SW480 (cell line): Measurements from ENCODE around the gene CYP2A6.
A peak's percentile ranks its signal among the peaks of the same experiment; 100 is the strongest.
"Not testable (repeated sequence)": the region's sequence is repeated elsewhere in the genome, so short reads cannot be mapped to it uniquely, and the experiment has no call there.

ENCODE experiments used
- DNase-seq: peaks from one replicate; pipeline ENCODE4 v3.0.0-alpha.2; 2016; ENCODE audit warnings: low spot score

Gene CYP2A6

DNA sequence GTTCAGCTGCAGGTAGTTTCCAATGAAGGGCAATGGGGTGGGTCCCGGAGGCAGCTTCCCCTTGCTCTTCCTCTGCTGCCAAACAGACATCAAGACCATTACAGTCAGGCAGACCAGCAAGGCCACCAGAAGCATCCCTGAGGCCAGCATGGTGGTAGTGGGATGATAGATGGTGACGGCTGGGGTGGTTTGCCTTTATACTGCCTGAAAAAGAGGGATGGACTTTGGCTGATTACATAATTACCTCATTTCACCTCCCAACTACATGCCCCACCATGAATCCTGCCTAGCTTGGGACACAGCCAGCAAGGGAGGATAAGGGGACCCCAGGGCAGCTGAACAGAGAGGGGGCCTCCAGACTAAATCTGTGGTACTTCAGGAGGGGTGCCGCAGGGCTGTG, at the start of gene CYP2A6:
CYP2A6 (minus strand) TSS at position 171 of the 400 bp plus-strand sequence; CDS start at position 150, 21 bp downstream.
- not testable (repeated sequence) for DNase-seq

- DNase-seq: not testable (repeated sequence)
These were observed 49.7 kb upstream of the CYP2A6 start for GRCh38 chr19:40899964-40900363.

DNA sequence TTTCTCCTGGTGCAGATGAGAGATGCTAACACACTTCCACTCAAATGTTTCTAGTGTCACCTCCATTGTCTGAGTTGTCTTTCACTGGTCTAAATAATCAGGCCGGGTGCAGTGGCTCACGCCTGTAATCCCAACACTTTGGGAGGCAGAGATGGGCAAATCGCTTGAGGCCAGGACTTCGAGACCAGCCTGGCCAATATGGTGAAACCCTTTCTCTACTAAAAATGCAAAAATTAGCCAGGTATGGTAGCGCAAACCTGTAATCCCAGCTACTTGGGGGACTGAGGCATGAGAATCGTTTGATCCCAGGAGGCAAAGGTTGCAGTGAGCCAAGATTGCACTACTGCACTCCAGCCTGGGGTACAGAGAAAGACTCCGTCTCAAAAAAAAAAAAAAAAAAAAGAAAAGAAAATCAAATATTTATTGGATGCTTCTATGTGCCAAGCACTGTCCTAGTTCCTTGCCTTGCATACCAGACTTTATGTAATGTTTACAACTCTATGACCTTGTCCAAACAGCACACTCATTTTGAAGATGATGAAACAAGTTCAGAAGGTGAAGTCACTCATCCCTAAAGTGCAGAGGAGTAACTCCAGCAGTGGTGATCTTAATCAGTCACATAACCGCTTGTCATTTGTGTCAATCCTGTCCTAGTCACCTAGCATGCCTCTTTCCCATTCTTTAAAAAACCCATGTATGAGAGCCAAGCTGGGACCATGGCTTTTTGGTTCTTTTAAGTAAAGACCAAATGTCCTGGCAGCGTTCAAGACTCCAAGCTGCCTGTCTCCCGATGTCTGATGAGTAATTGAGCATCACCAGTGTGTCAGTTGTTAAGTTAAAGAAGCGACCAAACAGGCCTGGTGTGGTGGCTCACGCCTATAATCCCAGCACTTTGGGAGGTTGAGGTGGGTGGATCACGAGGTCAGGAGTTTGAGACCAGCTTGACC, 46.9 kb upstream of the CYP2A6 start:
- peak; percentile 30 for DNase-seq

- DNase-seq: no peak
These were observed 46.2 kb upstream of the CYP2A6 start for GRCh38 chr19:40896418-40896796.

DNA sequence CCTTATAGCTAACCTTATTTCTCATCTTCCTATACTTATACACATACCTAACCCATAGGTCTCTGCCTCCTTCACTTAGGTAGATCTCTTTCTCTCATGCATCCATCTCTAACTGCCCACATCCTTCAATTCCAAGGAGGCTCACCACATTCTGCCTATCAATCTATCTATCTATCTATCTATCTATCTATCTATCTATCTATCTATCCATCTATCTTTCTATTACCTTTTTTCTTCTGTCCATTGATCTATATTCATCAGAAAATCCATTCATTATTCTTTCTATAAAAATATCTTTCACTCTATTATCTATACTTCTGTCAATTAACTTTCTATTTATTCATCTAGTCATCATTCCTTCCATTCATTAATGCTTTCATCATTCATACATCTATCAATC, 42.9 kb upstream of the CYP2A6 start:
- DNase-seq: no peak

- no peak for DNase-seq
These were observed 39.1 kb upstream of the CYP2A6 start for GRCh38 chr19:40889366-40889765.

- DNase-seq: no peak
These were observed 37.9 kb upstream of the CYP2A6 start for GRCh38 chr19:40888191-40888590.

DNA sequence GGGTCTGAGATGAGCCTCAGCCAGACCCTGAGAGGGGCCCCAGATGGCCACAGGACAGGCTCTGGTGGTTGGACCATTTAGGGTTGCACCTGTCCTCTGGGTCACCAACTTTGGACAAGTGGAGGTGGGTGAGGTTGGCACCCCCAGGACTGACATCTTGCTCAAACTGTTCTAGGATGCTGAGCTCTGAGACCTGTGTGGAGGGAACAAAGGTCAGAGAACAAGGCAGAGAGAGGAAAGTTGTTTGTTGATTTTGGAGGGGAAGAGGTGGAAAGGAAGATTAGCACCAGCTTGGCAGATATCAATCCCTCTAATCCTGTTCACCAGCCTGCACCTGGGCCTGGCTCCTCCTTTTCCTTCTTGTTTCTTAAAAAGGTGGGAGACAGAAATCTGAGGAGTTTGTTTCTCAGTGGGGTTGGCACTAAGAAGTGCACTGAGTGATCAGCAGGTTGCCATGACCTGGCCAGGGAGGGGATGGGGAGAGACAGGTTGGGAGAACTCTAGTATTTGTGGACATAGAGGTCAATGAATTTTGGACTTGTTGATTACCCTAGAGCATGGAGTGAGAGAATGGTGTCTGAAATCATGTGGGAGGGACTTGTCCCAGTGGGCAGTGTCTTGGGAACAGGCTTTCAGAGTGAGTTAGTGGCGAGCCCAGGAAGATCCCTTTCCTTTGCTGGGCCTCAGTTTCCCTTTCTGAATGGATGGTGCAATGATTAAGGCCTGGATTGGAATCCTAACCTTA, 34.1 kb upstream of the CYP2A6 start:
- DNase-seq: not testable (repeated sequence)

DNA sequence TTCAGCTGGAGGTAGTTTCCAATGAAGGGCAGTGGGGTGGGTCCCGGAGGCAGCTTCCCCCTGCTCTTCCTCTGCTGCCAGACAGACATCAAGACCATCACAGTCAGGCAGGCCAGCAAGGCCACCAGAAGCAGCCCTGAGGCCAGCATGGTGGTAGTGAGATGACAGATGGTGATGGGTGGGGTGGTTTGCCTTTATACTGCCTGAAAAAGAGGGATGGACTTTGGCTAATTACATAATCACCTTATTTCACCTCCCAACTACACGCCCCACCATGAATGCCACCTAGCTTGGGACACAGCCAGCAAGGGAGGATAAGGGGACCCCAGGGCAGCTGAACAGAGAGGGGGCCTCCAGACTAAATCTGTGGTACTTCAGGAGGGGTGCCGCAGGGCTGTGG, 31.8 kb upstream of the CYP2A6 start, which contains the start of gene CYP2A7:
CYP2A7 (minus strand) TSS at position 170 of the 400 bp plus-strand sequence; CDS start at position 149, 21 bp downstream.
- DNase-seq: not testable (repeated sequence)

DNA sequence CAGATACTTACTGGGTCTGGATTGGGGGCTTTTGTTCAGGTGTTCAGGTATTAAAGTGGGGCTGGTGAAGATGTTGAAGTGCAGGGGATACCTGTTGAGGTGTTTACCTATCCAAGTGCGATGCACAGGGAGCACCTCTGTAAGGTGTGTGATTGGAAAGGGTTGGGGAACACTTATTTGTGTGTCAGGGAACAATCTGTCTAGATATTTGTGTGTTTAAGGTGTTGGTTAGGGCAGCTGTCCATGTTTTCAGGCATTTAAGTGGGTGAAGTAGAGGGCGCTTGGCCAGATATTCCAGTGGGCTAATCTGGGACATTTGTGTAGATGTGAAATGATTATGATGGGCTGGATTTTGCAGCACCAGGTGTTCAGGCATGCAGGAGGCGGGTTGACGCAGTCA, 29.1 kb upstream of the CYP2A6 start:
- DNase-seq: not testable (repeated sequence)

DNA sequence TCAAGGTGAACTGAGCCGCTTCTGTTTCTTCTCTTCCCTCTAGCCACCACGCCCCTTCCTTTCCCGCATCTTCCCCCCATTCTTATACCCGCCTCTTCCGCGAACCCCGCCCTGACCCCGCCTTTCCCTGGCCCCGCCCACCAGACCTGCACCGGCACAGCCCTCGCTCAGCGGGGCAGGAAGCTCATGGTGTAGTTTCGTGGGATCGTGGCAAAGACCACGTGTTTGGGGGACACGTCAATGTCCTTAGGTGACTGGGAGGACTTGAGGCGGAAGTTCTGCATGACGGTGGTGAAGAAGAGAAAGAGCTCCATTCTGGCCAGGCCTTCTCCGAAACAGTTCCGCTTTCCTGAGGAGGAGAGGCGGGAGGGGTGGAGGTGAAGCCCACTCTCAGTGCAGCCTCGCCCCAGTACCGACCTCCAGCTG, 25.3 kb upstream of the CYP2A6 start:
- not testable (repeated sequence) for DNase-seq

DNA sequence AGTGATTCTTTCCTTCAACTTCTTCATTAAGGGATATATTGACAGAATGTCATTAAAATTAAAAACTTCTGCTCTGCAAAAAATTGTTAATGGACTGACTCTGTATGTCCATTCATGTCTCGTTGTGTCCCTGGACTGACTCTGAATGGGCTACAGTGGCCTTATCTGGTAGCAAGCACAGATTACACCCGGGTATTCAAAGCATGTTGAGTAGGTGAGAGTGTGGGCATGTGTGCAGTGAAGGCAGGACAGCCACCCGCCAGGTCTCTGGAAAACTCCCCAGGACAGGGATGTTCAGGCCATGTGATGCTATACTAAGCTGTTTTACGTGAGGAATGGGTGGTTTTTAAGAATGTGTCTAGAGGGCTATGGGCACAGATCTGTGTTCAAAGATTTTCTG, 24.6 kb upstream of the CYP2A6 start:
- DNase-seq: not testable (repeated sequence)

- DNase-seq: not testable (repeated sequence)
These were observed 23.6 kb upstream of the CYP2A6 start for GRCh38 chr19:40873873-40874272.

DNA sequence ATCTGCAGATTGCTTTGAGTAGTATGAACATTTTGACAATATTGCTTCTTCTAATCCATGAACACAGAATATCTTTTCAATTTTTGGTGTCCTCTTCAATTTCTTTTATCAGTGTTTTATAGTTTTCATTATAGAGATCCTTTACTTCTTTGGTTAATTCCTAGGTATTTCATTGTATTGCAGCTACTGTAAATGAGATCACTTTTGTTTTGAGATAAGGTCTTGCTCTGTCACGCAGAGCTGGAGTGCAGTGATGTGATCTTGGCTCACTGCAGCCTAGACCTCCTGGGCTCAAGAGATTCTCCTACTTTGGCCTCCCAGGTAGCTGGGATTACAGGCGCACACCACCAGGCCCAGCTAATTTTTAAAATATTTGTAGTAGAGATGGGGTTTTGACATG, 22.0 kb upstream of the CYP2A6 start:
- DNase-seq: no peak

- no peak for DNase-seq
These were observed 17.5 kb upstream of the CYP2A6 start for GRCh38 chr19:40867701-40868100.

DNA sequence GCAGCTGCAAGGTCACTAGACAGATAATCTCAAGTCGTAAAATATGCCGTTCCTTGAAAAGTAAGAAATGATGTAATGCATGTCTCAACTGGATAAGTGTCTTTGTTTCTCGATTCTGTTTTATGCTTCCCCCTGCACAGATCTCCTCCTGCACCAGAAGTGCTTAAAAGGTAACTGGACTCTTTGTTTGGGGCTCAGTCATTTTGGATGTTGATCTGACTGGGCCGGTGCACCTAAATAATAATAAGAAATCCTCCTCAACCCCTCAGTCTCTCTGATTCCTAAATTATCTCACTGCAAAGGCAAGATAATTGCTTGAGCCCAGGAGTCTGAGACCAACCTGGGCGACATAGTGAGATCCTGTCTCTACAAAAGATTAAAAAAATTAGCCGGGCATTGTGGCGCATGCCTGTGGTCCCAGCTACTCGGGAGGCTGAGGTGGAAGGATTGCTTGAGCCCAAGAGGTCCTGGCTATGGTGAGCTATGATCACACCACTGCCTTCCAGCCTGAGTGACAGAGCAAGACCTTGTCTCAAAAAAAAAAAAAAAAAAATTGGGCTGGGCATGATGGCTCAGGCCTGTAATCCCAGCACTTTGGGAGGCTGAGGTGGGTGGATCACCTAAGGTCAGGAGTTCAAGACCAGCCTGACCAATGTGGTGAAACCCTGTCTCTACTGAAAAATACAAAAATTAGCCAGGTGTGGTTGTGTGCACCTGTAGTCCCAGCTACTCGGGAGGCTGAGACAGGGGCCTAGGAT, 14.7 kb upstream of the CYP2A6 start:
- not testable (repeated sequence) for DNase-seq

GRCh38 chr19:40862785-40863184, 12.5 kb upstream of the CYP2A6 start:
- no peak for DNase-seq

DNA sequence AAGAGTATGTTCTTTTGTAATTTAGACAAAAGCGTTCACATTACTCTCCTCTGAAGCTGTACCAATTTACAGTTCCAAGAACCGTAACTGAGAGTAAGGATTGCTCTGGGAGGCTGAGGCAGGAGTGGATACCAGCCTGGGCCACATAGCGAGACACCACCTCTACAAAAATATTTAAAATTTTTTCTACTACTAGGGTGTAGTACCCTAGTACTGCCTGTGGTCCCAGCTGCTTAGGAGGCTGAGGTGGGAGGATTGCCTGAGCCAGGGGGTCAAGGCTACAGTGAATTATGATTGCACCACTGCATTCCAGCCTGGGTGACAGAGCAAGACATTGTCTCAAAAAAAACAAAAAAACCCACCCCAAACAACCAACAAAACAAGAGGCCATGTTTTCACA, 12.1 kb upstream of the CYP2A6 start:
- no peak for DNase-seq

- no peak for DNase-seq
These were observed 7.9 kb upstream of the CYP2A6 start for GRCh38 chr19:40858109-40858508.

DNA sequence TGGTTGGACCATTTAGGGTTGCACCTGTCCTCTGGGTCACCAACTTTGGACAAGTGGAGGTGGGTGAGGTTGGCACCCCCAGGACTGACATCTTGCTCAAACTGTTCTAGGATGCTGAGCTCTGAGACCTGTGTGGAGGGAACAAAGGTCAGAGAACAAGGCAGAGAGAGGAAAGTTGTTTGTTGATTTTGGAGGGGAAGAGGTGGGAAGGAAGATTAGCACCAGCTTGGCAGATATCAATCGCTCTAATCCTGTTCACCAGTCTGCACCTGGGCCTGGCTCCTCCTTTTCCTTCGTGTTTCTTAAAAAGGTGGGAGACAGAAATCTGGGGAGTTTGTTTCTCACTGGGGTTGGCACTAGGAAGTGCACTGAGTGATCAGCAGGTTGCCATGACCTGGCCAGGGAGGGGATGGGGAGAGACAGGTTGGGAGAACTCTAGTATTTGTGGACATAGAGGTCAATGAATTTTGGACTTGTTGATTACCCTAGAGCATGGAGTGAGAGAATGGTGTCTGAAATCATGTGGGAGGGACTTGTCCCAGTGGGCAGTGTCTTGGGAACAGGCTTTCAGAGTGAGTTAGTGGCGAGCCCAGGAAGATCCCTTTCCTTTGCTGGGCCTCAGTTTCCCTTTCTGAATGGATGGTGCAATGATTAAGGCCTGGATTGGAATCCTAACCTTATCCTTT, 2.4 kb upstream of the CYP2A6 start:
- DNase-seq: not testable (repeated sequence)

GRCh38 chr19:40846722-40847121, 3.5 kb downstream of the CYP2A6 start:
- DNase-seq: not testable (repeated sequence)
